ENCODE data around the gene ADAM33.

Gene ADAM33

GRCh38 chr20:3627476-3627875 lies 54.3 kb downstream of the ADAM33 start:
- H3K4me3 ChIP-seq (ENCODE audit: low read depth, low read length): no peak overlapping the region
- no CpG with 5 or more reads among the region's 2 CpGs for WGBS (ENCODE audit: extremely low coverage, insufficient coverage, insufficient read length)

GRCh38 chr20:3622406-3622805 lies 59.4 kb downstream of the ADAM33 start:
- Histone ChIP-seq H2BK12ac (ENCODE audit: low read length) (no peak overlapping the region), H3K4me2 (ENCODE audit: low read length) (no peak overlapping the region), H3K4me1 (ENCODE audit: control insufficient read depth in 1 of 2, insufficient read depth in 2 of 2, low read length in 2 of 2) (no peaks in the 10 kb centered on the region), H4K8ac (ENCODE audit: low read depth, low read length) (no peak overlapping the region), H3K14ac (ENCODE audit: low read length) (no peak overlapping the region), H3K4me3 (ENCODE audit: low read depth, low read length) (no peak overlapping the region), H4K12ac (ENCODE audit: low read depth, low read length) (no peak overlapping the region), H2AK5ac (ENCODE audit: low read length) (no peak overlapping the region), H3K23ac (ENCODE audit: low read length) (no peak overlapping the region), H2BK5ac (ENCODE audit: low read depth, low read length, poor library complexity) (no peak overlapping the region), H3K4ac (ENCODE audit: low read depth, low read length) (no peak overlapping the region), H3K27ac (ENCODE audit: low read depth, low read length) (no peak overlapping the region), H4K91ac (ENCODE audit: low read depth, low read length) (no peak overlapping the region), H3K9ac (ENCODE audit: low read length) (no peak overlapping the region), H3K27me3 (ENCODE audit: insufficient read depth, low read length) (no peaks in the 10 kb centered on the region), H3K18ac (ENCODE audit: low read length) (no peak overlapping the region), H2AFZ (ENCODE audit: insufficient read depth, low read length, poor library complexity) (no peak overlapping the region), H3K36me3 (ENCODE audit: control insufficient read depth in 1 of 2, insufficient read depth in 2 of 2, low read length in 2 of 2) (peaks cover 0 to 3% of the 10 kb centered on the region in 2 experiments), H3K79me1 (ENCODE audit: low read length) (no peaks in the 10 kb centered on the region), H3K79me2 (ENCODE audit: control insufficient read depth, insufficient read depth, low read length, poor library complexity) (no peaks in the 10 kb centered on the region), H3K9me3 (ENCODE audit: insufficient read depth, low read depth, low read length) (no peaks in the 10 kb centered on the region), H2BK120ac (ENCODE audit: insufficient read depth, low read length, poor library complexity) (no peak overlapping the region)
- no peak for DNase-seq
- WGBS (ENCODE audit: extremely low coverage, insufficient coverage, insufficient read length): no CpG with 5 or more reads among the region's 4 CpGs

More at GRCh38 chr20:3627476-3627875, 54.3 kb downstream of the ADAM33 start:
- no peak overlapping the region for H4K12ac ChIP-seq (ENCODE audit: low read depth, low read length)
- H3K4me1 ChIP-seq (ENCODE audit: control insufficient read depth in 1 of 2, insufficient read depth in 2 of 2, low read length in 2 of 2): no peaks in the 10 kb centered on the region
- no peaks in the 10 kb centered on the region for H3K27me3 ChIP-seq (ENCODE audit: insufficient read depth, low read length)
- no peak overlapping the region for H3K4me2 ChIP-seq (ENCODE audit: low read length)
- no peak overlapping the region for H3K4ac ChIP-seq (ENCODE audit: low read depth, low read length)
- H3K23ac ChIP-seq (ENCODE audit: low read length): no peak overlapping the region
- H2BK5ac ChIP-seq (ENCODE audit: low read depth, low read length, poor library complexity): no peak overlapping the region
- H3K18ac ChIP-seq (ENCODE audit: low read length): no peak overlapping the region
- no peaks in the 10 kb centered on the region for H3K36me3 ChIP-seq (ENCODE audit: control insufficient read depth in 1 of 2, insufficient read depth in 2 of 2, low read length in 2 of 2)
- no peak overlapping the region for H2AFZ ChIP-seq (ENCODE audit: insufficient read depth, low read length, poor library complexity)
- DNase-seq: no peak
- no peaks in the 10 kb centered on the region for H3K79me1 ChIP-seq (ENCODE audit: low read length)
- H4K8ac ChIP-seq (ENCODE audit: low read depth, low read length): no peak overlapping the region
- H3K9ac ChIP-seq (ENCODE audit: low read length): no peak overlapping the region
- H2AK5ac ChIP-seq (ENCODE audit: low read length): no peak overlapping the region
- no peak overlapping the region for H4K91ac ChIP-seq (ENCODE audit: low read depth, low read length)
- H3K9me3 ChIP-seq (ENCODE audit: insufficient read depth, low read depth, low read length): no peaks in the 10 kb centered on the region
- no peak overlapping the region for H2BK120ac ChIP-seq (ENCODE audit: insufficient read depth, low read length, poor library complexity)
- H3K14ac ChIP-seq (ENCODE audit: low read length): no peak overlapping the region
- H2BK12ac ChIP-seq (ENCODE audit: low read length): no peak overlapping the region
- no peak overlapping the region for H3K27ac ChIP-seq (ENCODE audit: low read depth, low read length)
- no peaks in the 10 kb centered on the region for H3K79me2 ChIP-seq (ENCODE audit: control insufficient read depth, insufficient read depth, low read length, poor library complexity)

GRCh38 chr20:3621111-3621510 lies 60.7 kb downstream of the ADAM33 start:
- Histone ChIP-seq H3K9me3 (ENCODE audit: insufficient read depth, low read depth, low read length) (no peaks in the 10 kb centered on the region), H3K4me3 (ENCODE audit: low read depth, low read length) (no peak overlapping the region), H3K36me3 (ENCODE audit: control insufficient read depth in 1 of 2, insufficient read depth in 2 of 2, low read length in 2 of 2) (peaks cover 0 to 3% of the 10 kb centered on the region in 2 experiments), H4K12ac (ENCODE audit: low read depth, low read length) (no peak overlapping the region), H3K27me3 (ENCODE audit: insufficient read depth, low read length) (no peaks in the 10 kb centered on the region), H3K23ac (ENCODE audit: low read length) (no peak overlapping the region), H3K9ac (ENCODE audit: low read length) (no peak overlapping the region), H3K79me1 (ENCODE audit: low read length) (no peaks in the 10 kb centered on the region), H2BK120ac (ENCODE audit: insufficient read depth, low read length, poor library complexity) (no peak overlapping the region), H3K79me2 (ENCODE audit: control insufficient read depth, insufficient read depth, low read length, poor library complexity) (no peaks in the 10 kb centered on the region), H2AK5ac (ENCODE audit: low read length) (no peak overlapping the region), H3K27ac (ENCODE audit: low read depth, low read length) (no peak overlapping the region), H3K4me2 (ENCODE audit: low read length) (no peak overlapping the region), H3K4me1 (ENCODE audit: control insufficient read depth in 1 of 2, insufficient read depth in 2 of 2, low read length in 2 of 2) (peaks cover 0 to 1% of the 10 kb centered on the region in 2 experiments), H3K14ac (ENCODE audit: low read length) (no peak overlapping the region), H2BK5ac (ENCODE audit: low read depth, low read length, poor library complexity) (no peak overlapping the region), H2AFZ (ENCODE audit: insufficient read depth, low read length, poor library complexity) (no peak overlapping the region), H4K8ac (ENCODE audit: low read depth, low read length) (no peak overlapping the region), H4K91ac (ENCODE audit: low read depth, low read length) (no peak overlapping the region), H3K4ac (ENCODE audit: low read depth, low read length) (no peak overlapping the region), H3K18ac (ENCODE audit: low read length) (no peak overlapping the region), H2BK12ac (ENCODE audit: low read length) (no peak overlapping the region)
- WGBS (ENCODE audit: extremely low coverage, insufficient coverage, insufficient read length): no CpG with 5 or more reads among the region's 8 CpGs
- peak in 1 of 2 donors; percentile 3 for DNase-seq

Measured in trophoblast cell (in vitro differentiated cells and primary cell).